Suppressor macrophage (primary cell): Measurements from ENCODE around the gene MARCHF10.
"Not testable (repeated sequence)": the region's sequence is repeated elsewhere in the genome, so short reads cannot be mapped to it uniquely, and the experiment has no call there.

Experiments
- DNase-seq, 4 experiments: peaks; one replicate each; pipeline ENCODE4 v3.0.0-alpha.2; 2020 to 2022

Gene MARCHF10

GRCh38 chr17:62787366-62787765 lies 20.7 kb downstream of the MARCHF10 start:
- no peak for DNase-seq

GRCh38 chr17:62786646-62787045 lies 21.5 kb downstream of the MARCHF10 start:
- no peak for DNase-seq

- DNase-seq, result not testable (repeated sequence)
Measured at GRCh38 chr17:62785983-62786382, 22.1 kb downstream of the MARCHF10 start.

- DNase-seq, result no peak
Measured at GRCh38 chr17:62782730-62783270, 25.3 kb downstream of the MARCHF10 start.

- DNase-seq, result peak in 3 of 4 experiments; percentile 13 to 36 (median 22)
Measured at GRCh38 chr17:62781831-62782251, 26.3 kb downstream of the MARCHF10 start.

GRCh38 chr17:62781356-62781755 lies 26.8 kb downstream of the MARCHF10 start:
- peak in 2 of 4 experiments; percentile 31 to 41 for DNase-seq

- no peak for DNase-seq
Measured at GRCh38 chr17:62780951-62781350, 27.2 kb downstream of the MARCHF10 start.

GRCh38 chr17:62780269-62780668 lies 27.8 kb downstream of the MARCHF10 start:
- no peak for DNase-seq

GRCh38 chr17:62778990-62779681 lies 29.0 kb downstream of the MARCHF10 start:
- no peak for DNase-seq

GRCh38 chr17:62775876-62776275 lies 32.2 kb downstream of the MARCHF10 start:
- DNase-seq, result no peak

GRCh38 chr17:62774338-62774737 lies 33.8 kb downstream of the MARCHF10 start:
- no peak for DNase-seq

- no peak for DNase-seq
Measured at GRCh38 chr17:62767997-62768396, 40.1 kb downstream of the MARCHF10 start.

- no peak for DNase-seq
Measured at GRCh38 chr17:62765351-62765750, 42.8 kb downstream of the MARCHF10 start.

GRCh38 chr17:62763891-62764600 lies 44.1 kb downstream of the MARCHF10 start:
- no peak for DNase-seq

GRCh38 chr17:62761884-62762283 lies 46.2 kb downstream of the MARCHF10 start:
- DNase-seq, result no peak

GRCh38 chr17:62760945-62761267 lies 47.2 kb downstream of the MARCHF10 start:
- no peak for DNase-seq

GRCh38 chr17:62760059-62760944 lies 47.8 kb downstream of the MARCHF10 start:
- DNase-seq, result no peak

GRCh38 chr17:62757500-62757951 lies 50.6 kb downstream of the MARCHF10 start:
- DNase-seq, result no peak

GRCh38 chr17:62756198-62756597 lies 51.9 kb downstream of the MARCHF10 start:
- no peak for DNase-seq

- no peak for DNase-seq
Measured at GRCh38 chr17:62755141-62755851, 52.8 kb downstream of the MARCHF10 start.

- DNase-seq, result no peak
Measured at GRCh38 chr17:62754631-62755030, 53.5 kb downstream of the MARCHF10 start.

GRCh38 chr17:62753562-62753961 lies 54.6 kb downstream of the MARCHF10 start:
- no peak for DNase-seq
